HepG2 (cell line): ENCODE data around the gene OVCA2. TPM values are rescaled to one million over a fixed set of nuclear protein-coding genes. Genes with fewer than 3 reads are reported as not detected.

Experiments used
- ATAC-seq: fragments of 200-7000 bp; cut with Tn5 transposase; 3 replicates; pipeline ENCODE4 v1.9.1; 2020; ENCODE audit warnings: mild to moderate bottlenecking, moderate library complexity
- BruUV-seq: library from RNA; stranded (reverse); fragments of 400-500 nt; replicated peaks from 2 replicates; lab custom pipeline; 2021; lab: Mats Ljungman, UMichigan
- CTCF ChIA-PET: fragments of 300-600 bp; formaldehyde crosslinking; extraction: SDS; loops from one replicate; lab custom pipeline; 2021; ENCODE audit warnings: low total read pairs, inconsistent platforms, low intra/inter-chr PET ratio; lab: Yijun Ruan, JAX
- POLR2A ChIA-PET: fragments of 350-600 bp; sonication (Branson Sonifier 250); formaldehyde crosslinking; loops from one replicate; lab custom pipeline; 2020; ENCODE audit warnings: antibody characterized with exemption, inconsistent platforms; lab: Yijun Ruan, JAX
- DNase-seq: peaks from one replicate; pipeline ENCODE4 v3.0.0-alpha.2; 2015; ENCODE audit warnings: low spot score
- FAIRE-seq: peaks from 3 replicates; lab custom pipeline; 2011; peaks lifted over from hg19 to GRCh38; lab: Jason Lieb, UNC
- H2AFZ ChIP-seq: one replicate; pipeline ENCODE4 v1.6.1; 2011; ENCODE audit warnings: low read length, inconsistent platforms
- H3K27ac ChIP-seq: fragments of 300-600 bp; 3 replicates; pipeline ENCODE4 v1.8.0; 2011; ENCODE audit warnings: mixed run types, mild to moderate bottlenecking, mixed read lengths, low read length, inconsistent platforms; ENCODE audit not compliant: insufficient read depth; ENCODE audit errors: extremely low read length
- H3K27me3 ChIP-seq, 2 experiments: fragments of 200-600 bp in 1 of 2; 2 replicates in 1 of 2; 3 replicates in 1 of 2; pipeline versions ENCODE4 v1.6.0 to v1.8.0; 2011; ENCODE audit warnings: low read length in 2 of 2, mild to moderate bottlenecking in 2 of 2, moderate library complexity in 2 of 2, inconsistent platforms in 1 of 2; ENCODE audit not compliant: insufficient read depth in 2 of 2, control insufficient read depth in 1 of 2
- H3K36me3 ChIP-seq, 2 experiments: fragments of 200-600 bp in 1 of 2; replicated peaks in 1 of 2; 2 replicates in 1 of 2; 3 replicates in 1 of 2; pipeline versions ENCODE4 v1.5.1 to v1.8.0; 2011; ENCODE audit warnings: low read length in 2 of 2, inconsistent platforms in 1 of 2; ENCODE audit not compliant: insufficient read depth in 2 of 2, control insufficient read depth in 1 of 2
- H3K4me1 ChIP-seq: 2 replicates; pipeline ENCODE4 v1.5.1; 2012; ENCODE audit warnings: low read length, inconsistent platforms; ENCODE audit not compliant: insufficient read depth
- H3K4me2 ChIP-seq: 2 replicates; pipeline ENCODE4 v1.6.0; 2011; ENCODE audit warnings: low read depth, low read length, inconsistent platforms
- H3K4me3 ChIP-seq, 3 experiments: fragments of 200-600 bp in 1 of 3; sonication (generic), shearing (Covaris generic) in 1 of 3; replicated peaks in 1 of 3; 2 replicates each; pipeline ENCODE4 v1.5.1; 2011 to 2016; ENCODE audit warnings: low read length in 3 of 3, inconsistent platforms in 2 of 3, low read depth in 2 of 3, mild to moderate bottlenecking in 2 of 3, control low read depth in 1 of 3, mixed read lengths in 1 of 3; ENCODE audit not compliant: insufficient read depth in 1 of 3
- H3K79me2 ChIP-seq: one replicate; pipeline ENCODE4 v1.6.1; 2011; ENCODE audit warnings: low read length, inconsistent platforms; ENCODE audit not compliant: insufficient read depth
- H3K9ac ChIP-seq: 2 replicates; pipeline ENCODE4 v1.6.0; 2011; ENCODE audit warnings: mild to moderate bottlenecking, low read depth, low read length, inconsistent platforms; ENCODE audit not compliant: insufficient read depth
- H3K9me3 ChIP-seq: 2 replicates; pipeline ENCODE4 v1.5.1; 2012; ENCODE audit warnings: mild to moderate bottlenecking, low read length
- H4K20me1 ChIP-seq: 2 replicates; pipeline ENCODE4 v1.6.0; 2011; ENCODE audit warnings: inconsistent platforms, mild to moderate bottlenecking, low read length, moderate library complexity; ENCODE audit not compliant: insufficient read depth
- GLI4 ChIP-seq: sonication (generic); formaldehyde crosslinking; IDR thresholded peaks from 2 replicates; pipeline ENCODE4 v1.5.1; 2020; ENCODE audit warnings: missing genetic modification reagents, mild to moderate bottlenecking, moderate library complexity, borderline replicate concordance
- MIXL1 ChIP-seq: IDR thresholded peaks from 2 replicates; pipeline ENCODE4 v1.6.1; 2016
- PPARG ChIP-seq: conservative IDR thresholded peaks from 2 replicates; pipeline ENCODE4 v1.6.1; 2016; ENCODE audit warnings: missing biosample characterization, missing genetic modification reagents
- SOX13 ChIP-seq, 3 experiments: fragments of 450-650 bp in 1 of 3; sonication (generic) in 1 of 3; formaldehyde crosslinking in 1 of 3; IDR thresholded peaks in 2 of 3; conservative IDR thresholded peaks in 1 of 3; 2 replicates each; pipeline versions ENCODE4 v1.5.0 to v1.6.1; 2016 to 2020; ENCODE audit warnings: antibody characterized with exemption in 1 of 3, mild to moderate bottlenecking in 1 of 3, missing compliant biosample characterization in 1 of 3, missing genetic modification reagents in 1 of 3, moderate library complexity in 1 of 3
- ZNF367 ChIP-seq: sonication (generic); formaldehyde crosslinking; IDR thresholded peaks from 2 replicates; pipeline ENCODE4 v1.4.0; 2020; ENCODE audit warnings: missing genetic modification reagents, borderline replicate concordance
- ZNF709 ChIP-seq: sonication (generic); formaldehyde crosslinking; IDR thresholded peaks from 2 replicates; pipeline ENCODE4 v1.5.0; 2020; ENCODE audit warnings: mild to moderate bottlenecking, missing genetic modification reagents
- ZNF850 ChIP-seq: sonication (generic); formaldehyde crosslinking; conservative IDR thresholded peaks from 2 replicates; pipeline ENCODE4 v1.9.0; 2021; ENCODE audit warnings: mild to moderate bottlenecking, missing genetic modification reagents
- WGBS: methylation state at CpG from one replicate; pipeline ENCODE4 v1.1.6; 2017; ENCODE audit warnings: low lambda C conversion rate; 5-methylcytosine and 5-hydroxymethylcytosine counted together
- in situ Hi-C: cut with HindIII; loops from 2 replicates; pipeline ENCODE4 v1.10.0; 2017; ENCODE audit warnings: low pct_unique_long_range_greater_than_20kb; ENCODE audit not compliant: extremely low pct_ligation_motif_present
- intact Hi-C: fragments of 100-400 bp; cut with micrococcal nuclease; formaldehyde crosslinking; loops from one replicate; pipeline ENCODE4 v1.10.0; 2022; ENCODE audit not compliant: unreplicated experiment
- polyA plus RNA-seq, 8 experiments: library from polyadenylated mRNA; depleted of rRNA in 3 of 8; stranded (reverse) in 7 of 8; unstranded in 1 of 8; fragments of >200 nt; fragmentation: Illumina TruSeq in 4 of 8; extraction: Trizol in 4 of 8; gene quantifications; 2 replicates each; pipeline versions ENCODE4 v1.2.1 to v1.2.3, GENCODE V29; 2011 to 2016; ENCODE audit warnings: low read depth in 4 of 8, missing spikeins in 1 of 8, mixed read lengths in 1 of 8; ENCODE audit not compliant: insufficient read depth in 1 of 8
- total RNA-seq, 5 experiments: library from RNA; depleted of rRNA; stranded (reverse); fragments of >200 nt; fragmentation: Illumina TruSeq; extraction: Trizol; gene quantifications; 2 replicates each; pipeline ENCODE4 v1.2.3, GENCODE V29; 2016; ENCODE audit warnings: low read depth in 1 of 5
- TF ChIP-seq, protein P1 (sequence below): sonication (generic); formaldehyde crosslinking; IDR thresholded peaks from 2 replicates; pipeline ENCODE4 v1.5.1; 2020; ENCODE audit warnings: mild to moderate bottlenecking, missing genetic modification reagents, moderate library complexity
- TF ChIP-seq, protein P2 (sequence below): sonication (generic); formaldehyde crosslinking; IDR thresholded peaks from 2 replicates; pipeline ENCODE4 v1.8.1; 2023; ENCODE audit warnings: mild to moderate bottlenecking, moderate library complexity, missing genetic modification reagents
- TF ChIP-seq, protein P3 (sequence below), 2 experiments: sonication (generic) in 1 of 2; formaldehyde crosslinking in 1 of 2; IDR thresholded peaks; 2 replicates each; pipeline versions ENCODE4 v1.4.0 to v1.6.1; 2018 to 2020; ENCODE audit warnings: missing genetic modification reagents in 2 of 2, borderline replicate concordance in 1 of 2, low read depth in 1 of 2, mild to moderate bottlenecking in 1 of 2, missing biosample characterization in 1 of 2
- TF ChIP-seq, protein P4 (sequence below): sonication (generic); formaldehyde crosslinking; IDR thresholded peaks from 2 replicates; pipeline ENCODE4 v1.5.0; 2020; ENCODE audit warnings: mild to moderate bottlenecking, low read depth, missing genetic modification reagents, borderline replicate concordance

Gene OVCA2
- total and polyA plus RNA-seq, 2 of the 13 experiments (the other 11 are each of a cell fraction or from before 2014, with no cell fraction given), result 23.7 to 28.2 TPM

DNA sequence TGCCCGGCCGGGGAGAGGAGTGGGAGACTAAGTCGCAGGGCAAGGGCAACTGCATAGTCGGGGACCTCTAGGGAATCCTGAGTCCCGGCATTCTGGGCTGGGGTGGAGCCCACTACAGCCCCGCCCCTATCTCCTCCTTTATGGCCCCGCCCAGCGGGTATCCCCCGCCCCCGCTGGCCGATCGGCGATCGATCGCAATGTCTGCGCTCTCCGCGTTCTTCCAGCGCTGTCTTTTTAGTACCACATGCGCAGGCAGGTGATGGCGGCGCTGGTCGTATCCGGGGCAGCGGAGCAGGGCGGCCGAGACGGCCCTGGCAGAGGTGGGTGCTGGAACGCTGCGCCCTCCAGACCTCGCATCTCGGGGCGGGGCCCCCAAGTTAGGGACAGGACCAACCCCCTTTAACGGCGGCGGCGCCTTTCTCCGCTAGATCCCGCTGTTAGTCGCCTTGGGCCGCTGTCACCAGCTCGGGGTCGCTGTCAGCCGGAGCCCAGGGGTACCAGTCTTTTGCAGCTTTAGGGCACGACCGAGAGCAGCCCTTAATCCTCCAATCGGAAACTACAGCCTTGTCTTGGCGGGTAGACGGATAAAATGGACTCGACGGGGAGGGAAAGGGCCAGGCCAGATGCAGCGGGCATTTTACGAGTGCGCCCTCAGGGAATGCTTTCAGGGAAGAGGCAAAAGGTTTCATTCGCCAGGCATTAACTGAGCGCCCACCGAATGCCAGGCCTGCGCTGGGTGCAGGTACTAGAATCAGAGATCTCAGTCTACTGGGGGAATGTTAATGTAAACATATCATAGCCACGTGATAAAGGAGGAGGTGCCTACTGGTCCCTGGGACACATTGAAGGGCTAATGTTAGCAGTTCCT, 11.7 kb upstream of the OVCA2 start, which contains the start of gene DPH1 (continued):
- TF ChIP-seq, protein P1, sequence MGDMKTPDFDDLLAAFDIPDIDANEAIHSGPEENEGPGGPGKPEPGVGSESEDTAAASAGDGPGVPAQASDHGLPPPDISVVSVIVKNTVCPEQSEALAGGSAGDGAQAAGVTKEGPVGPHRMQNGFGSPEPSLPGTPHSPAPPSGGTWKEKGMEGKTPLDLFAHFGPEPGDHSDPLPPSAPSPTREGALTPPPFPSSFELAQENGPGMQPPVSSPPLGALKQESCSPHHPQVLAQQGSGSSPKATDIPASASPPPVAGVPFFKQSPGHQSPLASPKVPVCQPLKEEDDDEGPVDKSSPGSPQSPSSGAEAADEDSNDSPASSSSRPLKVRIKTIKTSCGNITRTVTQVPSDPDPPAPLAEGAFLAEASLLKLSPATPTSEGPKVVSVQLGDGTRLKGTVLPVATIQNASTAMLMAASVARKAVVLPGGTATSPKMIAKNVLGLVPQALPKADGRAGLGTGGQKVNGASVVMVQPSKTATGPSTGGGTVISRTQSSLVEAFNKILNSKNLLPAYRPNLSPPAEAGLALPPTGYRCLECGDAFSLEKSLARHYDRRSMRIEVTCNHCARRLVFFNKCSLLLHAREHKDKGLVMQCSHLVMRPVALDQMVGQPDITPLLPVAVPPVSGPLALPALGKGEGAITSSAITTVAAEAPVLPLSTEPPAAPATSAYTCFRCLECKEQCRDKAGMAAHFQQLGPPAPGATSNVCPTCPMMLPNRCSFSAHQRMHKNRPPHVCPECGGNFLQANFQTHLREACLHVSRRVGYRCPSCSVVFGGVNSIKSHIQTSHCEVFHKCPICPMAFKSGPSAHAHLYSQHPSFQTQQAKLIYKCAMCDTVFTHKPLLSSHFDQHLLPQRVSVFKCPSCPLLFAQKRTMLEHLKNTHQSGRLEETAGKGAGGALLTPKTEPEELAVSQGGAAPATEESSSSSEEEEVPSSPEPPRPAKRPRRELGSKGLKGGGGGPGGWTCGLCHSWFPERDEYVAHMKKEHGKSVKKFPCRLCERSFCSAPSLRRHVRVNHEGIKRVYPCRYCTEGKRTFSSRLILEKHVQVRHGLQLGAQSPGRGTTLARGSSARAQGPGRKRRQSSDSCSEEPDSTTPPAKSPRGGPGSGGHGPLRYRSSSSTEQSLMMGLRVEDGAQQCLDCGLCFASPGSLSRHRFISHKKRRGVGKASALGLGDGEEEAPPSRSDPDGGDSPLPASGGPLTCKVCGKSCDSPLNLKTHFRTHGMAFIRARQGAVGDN (CRISPR knock-in tag), result peak; percentile 86
- TF ChIP-seq, protein P2, sequence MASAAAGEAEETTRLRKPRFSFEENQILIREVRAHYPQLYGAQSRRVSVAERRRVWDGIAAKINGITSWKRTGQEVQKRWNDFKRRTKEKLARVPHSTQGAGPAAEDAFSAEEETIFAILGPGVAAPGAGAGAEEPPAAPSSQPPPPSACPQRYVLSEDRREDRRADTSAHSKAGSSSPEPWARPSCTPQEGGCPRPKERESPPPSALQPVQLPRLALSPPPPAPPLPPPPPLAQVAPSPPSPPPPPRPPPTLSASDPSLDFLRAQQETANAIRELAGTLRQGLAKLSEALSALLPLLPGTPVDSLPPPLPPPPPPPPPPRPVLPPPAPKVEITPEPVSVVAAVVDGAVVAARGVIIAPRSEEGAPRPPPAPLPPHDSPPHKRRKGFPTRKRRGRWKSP (CRISPR knock-in tag), result peak; percentile 60

DNA sequence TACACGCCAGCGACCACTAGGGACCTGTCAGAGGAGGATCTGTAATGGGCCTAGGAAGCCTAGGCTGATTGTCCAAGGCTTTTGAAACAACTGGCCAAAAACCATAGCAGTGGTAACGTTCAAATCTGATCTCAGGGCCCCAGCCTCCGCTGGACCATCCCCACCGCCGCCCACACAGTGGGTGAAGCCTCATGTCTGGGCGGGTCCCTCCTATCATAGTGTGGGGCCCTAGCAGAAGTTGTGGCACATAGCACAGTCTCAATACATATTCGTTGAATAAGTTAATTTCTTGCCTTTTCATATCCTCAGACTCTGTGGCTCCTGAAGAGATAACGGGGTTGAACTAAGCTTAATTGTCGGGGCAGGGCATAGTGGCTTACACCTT, 11.1 kb upstream of the OVCA2 start:
- Histone ChIP-seq H3K9me3 (no peaks in the 10 kb centered on the region), H3K4me3 (peak overlapping the region; percentile 89 to 98 (median 96)), H3K27me3 (peaks cover 0 to 17% of the 10 kb centered on the region in 2 experiments; a peak in 2 of 5 replicates), H3K4me2 (peak overlapping the region; percentile 87), H3K4me1 (peaks cover 32% of the 10 kb centered on the region), H3K36me3 (peaks cover 7 to 11% of the 10 kb centered on the region in 2 experiments; a peak in 4 of 5 replicates), H4K20me1 (peaks cover 4% of the 10 kb centered on the region), H3K27ac (peak overlapping the region; percentile 52), H3K79me2 (peaks cover 6% of the 10 kb centered on the region), H2AFZ (no peak overlapping the region), H3K9ac (peak overlapping the region; percentile 87)
- BruUV-seq, result TSS peak; percentile 75
- POLR2A ChIA-PET, result interaction anchor here (0.7 to 1.9 kb wide), 2 partner anchors 33 to 35 kb away, joined by 3 to 4 read pairs; no protein-coding TSS in a partner anchor
- DNase-seq (no peak), FAIRE-seq (no peak), ATAC-seq (no peak; the same call in 2 of the 3 replicates)
- CTCF ChIA-PET, result interaction anchor here (1.1 to 1.4 kb wide), 2 partner anchors 121 to 148 kb away, joined by 4 to 15 read pairs; no protein-coding TSS in a partner anchor
- 15% methylated on average over 7 of the region's 10 CpGs for WGBS
- in situ Hi-C loops, result loop anchor here (25.0 kb wide), 1 partner anchor 318 kb away; the partner anchor contains the start of genes TLCD2 and WDR81
- intact Hi-C loops, result no loop called here
- TF ChIP-seq, protein P3, sequence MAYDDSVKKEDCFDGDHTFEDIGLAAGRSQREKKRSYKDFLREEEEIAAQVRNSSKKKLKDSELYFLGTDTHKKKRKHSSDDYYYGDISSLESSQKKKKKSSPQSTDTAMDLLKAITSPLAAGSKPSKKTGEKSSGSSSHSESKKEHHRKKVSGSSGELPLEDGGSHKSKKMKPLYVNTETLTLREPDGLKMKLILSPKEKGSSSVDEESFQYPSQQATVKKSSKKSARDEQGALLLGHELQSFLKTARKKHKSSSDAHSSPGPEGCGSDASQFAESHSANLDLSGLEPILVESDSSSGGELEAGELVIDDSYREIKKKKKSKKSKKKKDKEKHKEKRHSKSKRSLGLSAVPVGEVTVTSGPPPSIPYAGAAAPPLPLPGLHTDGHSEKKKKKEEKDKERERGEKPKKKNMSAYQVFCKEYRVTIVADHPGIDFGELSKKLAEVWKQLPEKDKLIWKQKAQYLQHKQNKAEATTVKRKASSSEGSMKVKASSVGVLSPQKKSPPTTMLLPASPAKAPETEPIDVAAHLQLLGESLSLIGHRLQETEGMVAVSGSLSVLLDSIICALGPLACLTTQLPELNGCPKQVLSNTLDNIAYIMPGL (CRISPR knock-in tag; IDR thresholded peaks at IDR 0.05; ENCODE audit: borderline replicate concordance in 1 of 2, low read depth in 1 of 2), result peak in 1 of 2 experiments; percentile 56; a peak in 1 of 4 replicates
- TF ChIP-seq SOX13 (IDR thresholded peaks at IDR 0.05), result no peak
- no peak for TF ChIP-seq SOX13 (CRISPR knock-in tag; conservative IDR thresholded peaks at IDR 0.05 in 1 of 2, IDR thresholded peaks at IDR 0.05 in 1 of 2)
- TF ChIP-seq, protein P4, sequence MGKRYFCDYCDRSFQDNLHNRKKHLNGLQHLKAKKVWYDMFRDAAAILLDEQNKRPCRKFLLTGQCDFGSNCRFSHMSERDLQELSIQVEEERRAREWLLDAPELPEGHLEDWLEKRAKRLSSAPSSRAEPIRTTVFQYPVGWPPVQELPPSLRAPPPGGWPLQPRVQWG (CRISPR knock-in tag), result no peak
- TF ChIP-seq ZNF367 (CRISPR knock-in tag), result no peak
- 0 out of 2 replicates have a peak, but pooled peaks have one; percentile 60 for TF ChIP-seq MIXL1
- TF ChIP-seq PPARG (CRISPR knock-in tag), result 0 out of 2 replicates have a peak, but pooled peaks have one; percentile 14
- no peak for TF ChIP-seq ZNF850
- 0 out of 2 replicates have a peak, but pooled peaks have one; percentile 11 for TF ChIP-seq ZNF709 (CRISPR knock-in tag)
- TF ChIP-seq GLI4 (CRISPR knock-in tag), result no peak
